HG03103 (cell line): ENCODE measurements around the gene JMJD8.
A peak's percentile ranks its signal among the peaks of the same experiment; 100 is the strongest.

ENCODE experiments used
- ATAC-seq: cut with Tn5 transposase; IDR thresholded peaks from one replicate; pipeline ENCODE4 v1.9.1; 2021; ENCODE audit warnings: low read depth; ENCODE audit not compliant: unreplicated experiment

JMJD8 gene

GRCh38 chr16:666572-666971, 17.6 kb downstream of the JMJD8 start:
- no peak for ATAC-seq

- ATAC-seq, result no peak
Observed at GRCh38 chr16:662597-662996, 21.5 kb downstream of the JMJD8 start.

- ATAC-seq, result no peak
Observed at GRCh38 chr16:662095-662494, 22.0 kb downstream of the JMJD8 start.

- no peak for ATAC-seq
Observed at GRCh38 chr16:661184-661821, 22.8 kb downstream of the JMJD8 start.

GRCh38 chr16:660459-661183, 23.5 kb downstream of the JMJD8 start:
- ATAC-seq, result peak; percentile 47

GRCh38 chr16:660132-660458, 24.0 kb downstream of the JMJD8 start:
- no peak for ATAC-seq

- no peak for ATAC-seq
Observed at GRCh38 chr16:659618-660017, 24.5 kb downstream of the JMJD8 start.

GRCh38 chr16:658679-659571, 25.2 kb downstream of the JMJD8 start:
- no peak for ATAC-seq

- no peak for ATAC-seq
Observed at GRCh38 chr16:657487-657886, 26.6 kb downstream of the JMJD8 start.

- no peak for ATAC-seq
Observed at GRCh38 chr16:654034-654433, 30.1 kb downstream of the JMJD8 start.

- no peak for ATAC-seq
Observed at GRCh38 chr16:652454-653305, 31.5 kb downstream of the JMJD8 start.

- no peak for ATAC-seq
Observed at GRCh38 chr16:651844-652243, 32.3 kb downstream of the JMJD8 start.

- ATAC-seq, result peak; percentile 3
Observed at GRCh38 chr16:649631-650030, 34.5 kb downstream of the JMJD8 start.

- peak; percentile 69 for ATAC-seq
Observed at GRCh38 chr16:648781-649589, 35.1 kb downstream of the JMJD8 start, which contains the start of gene WDR90. TSS of gene WDR90 (plus strand) at chr16:649365. CDS start at chr16:649417, 52 bp downstream.

GRCh38 chr16:648071-648780, 35.9 kb downstream of the JMJD8 start:
- no peak for ATAC-seq

- no peak for ATAC-seq
Observed at GRCh38 chr16:647173-647902, 36.8 kb downstream of the JMJD8 start.

- ATAC-seq, result no peak
Observed at GRCh38 chr16:646679-647172, 37.4 kb downstream of the JMJD8 start.
